HG02870 (cell line): Measurements from ENCODE around the gene NDUFAF7.
A peak's percentile ranks its signal among the peaks of the same experiment; 100 is the strongest.
"Not testable (repeated sequence)": the region's sequence is repeated elsewhere in the genome, so short reads cannot be mapped to it uniquely, and the experiment has no call there.

Experiments used
- ATAC-seq: cut with Tn5 transposase; IDR thresholded peaks from one replicate; pipeline ENCODE4 v1.9.1; 2021; ENCODE audit warnings: mild to moderate bottlenecking, moderate library complexity; ENCODE audit not compliant: unreplicated experiment

Gene NDUFAF7

GRCh38 chr2:37231241-37232130, at the start of gene NDUFAF7, which contains the start of gene CEBPZ:
NDUFAF7 (plus strand) TSS chr2:37231658; CDS start chr2:37231706, 48 bp downstream.
CEBPZ (minus strand) TSS chr2:37231596; CDS start chr2:37231567, 29 bp downstream.
- peak; percentile 96 for ATAC-seq

- ATAC-seq = no peak
Measured at GRCh38 chr2:37181726-37182684, 49.5 kb upstream of the NDUFAF7 start.

GRCh38 chr2:37188570-37188969, 42.9 kb upstream of the NDUFAF7 start, which contains the start of gene SULT6B1:
SULT6B1 (minus strand) TSS chr2:37188670; CDS start chr2:37188640, 30 bp downstream.
- ATAC-seq = no peak

GRCh38 chr2:37189452-37190153, 41.9 kb upstream of the NDUFAF7 start:
- ATAC-seq = no peak

GRCh38 chr2:37190290-37190689, 41.2 kb upstream of the NDUFAF7 start:
- ATAC-seq = no peak

GRCh38 chr2:37191253-37191652, 40.2 kb upstream of the NDUFAF7 start:
- no peak for ATAC-seq

GRCh38 chr2:37191747-37192146, 39.7 kb upstream of the NDUFAF7 start:
- ATAC-seq = no peak

GRCh38 chr2:37192551-37192950, 38.9 kb upstream of the NDUFAF7 start:
- no peak for ATAC-seq

GRCh38 chr2:37195862-37196319, 35.6 kb upstream of the NDUFAF7 start:
- ATAC-seq = not testable (repeated sequence)

- ATAC-seq = peak; percentile 85
Measured at GRCh38 chr2:37196320-37197195, 34.9 kb upstream of the NDUFAF7 start, which contains the start of gene CEBPZOS. CEBPZOS (plus strand) TSS chr2:37196496; CDS start chr2:37199705, 3,209 bp downstream.

GRCh38 chr2:37198681-37199065, 32.8 kb upstream of the NDUFAF7 start:
- no peak for ATAC-seq

- no peak for ATAC-seq
Measured at GRCh38 chr2:37201208-37201607, 30.2 kb upstream of the NDUFAF7 start.

- ATAC-seq = no peak
Measured at GRCh38 chr2:37201766-37202165, 29.7 kb upstream of the NDUFAF7 start.

GRCh38 chr2:37203708-37204107, 27.8 kb upstream of the NDUFAF7 start:
- no peak for ATAC-seq

GRCh38 chr2:37205071-37205661, 26.3 kb upstream of the NDUFAF7 start:
- ATAC-seq = not testable (repeated sequence)

- no peak for ATAC-seq
Measured at GRCh38 chr2:37205689-37206341, 25.6 kb upstream of the NDUFAF7 start.

GRCh38 chr2:37206760-37207159, 24.7 kb upstream of the NDUFAF7 start:
- ATAC-seq = not testable (repeated sequence)

GRCh38 chr2:37211212-37211611, 20.2 kb upstream of the NDUFAF7 start:
- ATAC-seq = no peak
